ENCODE measurements around the gene RTN1.
"Not testable (repeated sequence)": the region's sequence is repeated elsewhere in the genome, so short reads cannot be mapped to it uniquely, and the experiment has no call there.

The RTN1 gene

GRCh38 chr14:59664741-59665140 lies 205.8 kb downstream of the RTN1 start:
- no peak overlapping the region for H3K4me3 ChIP-seq (ENCODE audit: low read depth, low read length)
- TF ChIP-seq, protein P1, sequence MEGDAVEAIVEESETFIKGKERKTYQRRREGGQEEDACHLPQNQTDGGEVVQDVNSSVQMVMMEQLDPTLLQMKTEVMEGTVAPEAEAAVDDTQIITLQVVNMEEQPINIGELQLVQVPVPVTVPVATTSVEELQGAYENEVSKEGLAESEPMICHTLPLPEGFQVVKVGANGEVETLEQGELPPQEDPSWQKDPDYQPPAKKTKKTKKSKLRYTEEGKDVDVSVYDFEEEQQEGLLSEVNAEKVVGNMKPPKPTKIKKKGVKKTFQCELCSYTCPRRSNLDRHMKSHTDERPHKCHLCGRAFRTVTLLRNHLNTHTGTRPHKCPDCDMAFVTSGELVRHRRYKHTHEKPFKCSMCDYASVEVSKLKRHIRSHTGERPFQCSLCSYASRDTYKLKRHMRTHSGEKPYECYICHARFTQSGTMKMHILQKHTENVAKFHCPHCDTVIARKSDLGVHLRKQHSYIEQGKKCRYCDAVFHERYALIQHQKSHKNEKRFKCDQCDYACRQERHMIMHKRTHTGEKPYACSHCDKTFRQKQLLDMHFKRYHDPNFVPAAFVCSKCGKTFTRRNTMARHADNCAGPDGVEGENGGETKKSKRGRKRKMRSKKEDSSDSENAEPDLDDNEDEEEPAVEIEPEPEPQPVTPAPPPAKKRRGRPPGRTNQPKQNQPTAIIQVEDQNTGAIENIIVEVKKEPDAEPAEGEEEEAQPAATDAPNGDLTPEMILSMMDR (IDR thresholded peaks at IDR 0.05; ENCODE audit: borderline replicate concordance, insufficient read depth, low read depth, low read length) = no peak

DNA sequence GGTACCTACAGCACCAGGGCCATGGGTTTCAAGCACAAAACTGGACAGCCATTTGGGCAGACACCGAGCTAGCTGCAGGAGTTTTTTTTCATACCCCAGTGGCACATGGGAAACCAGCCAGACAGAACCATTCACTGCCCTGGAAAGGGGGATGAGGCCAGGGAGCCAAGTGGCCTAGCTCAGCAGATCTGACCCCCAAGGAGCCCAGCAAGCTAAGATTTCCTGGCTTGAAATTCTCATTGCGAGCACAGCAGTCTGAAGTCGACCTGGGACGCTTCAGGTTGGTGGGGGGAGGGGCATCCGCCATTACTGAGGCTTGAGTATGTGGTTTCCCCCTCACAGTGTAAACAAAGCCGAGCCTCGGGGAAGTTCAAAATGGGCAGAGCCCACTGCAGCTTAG lies 212.8 kb downstream of the RTN1 start:
- H3K4me3 ChIP-seq (ENCODE audit: low read depth, low read length) = no peak overlapping the region
- TF ChIP-seq, protein P1 (IDR thresholded peaks at IDR 0.05; ENCODE audit: borderline replicate concordance, insufficient read depth, low read depth, low read length) = no peak

GRCh38 chr14:59656473-59656872 lies 214.1 kb downstream of the RTN1 start:
- TF ChIP-seq, protein P1 (IDR thresholded peaks at IDR 0.05; ENCODE audit: borderline replicate concordance, insufficient read depth, low read depth, low read length) = no peak
- no peak overlapping the region for H3K4me3 ChIP-seq (ENCODE audit: low read depth, low read length)

GRCh38 chr14:59654131-59654530 lies 216.4 kb downstream of the RTN1 start:
- H3K4me3 ChIP-seq (ENCODE audit: low read depth, low read length) = not testable (repeated sequence)

DNA sequence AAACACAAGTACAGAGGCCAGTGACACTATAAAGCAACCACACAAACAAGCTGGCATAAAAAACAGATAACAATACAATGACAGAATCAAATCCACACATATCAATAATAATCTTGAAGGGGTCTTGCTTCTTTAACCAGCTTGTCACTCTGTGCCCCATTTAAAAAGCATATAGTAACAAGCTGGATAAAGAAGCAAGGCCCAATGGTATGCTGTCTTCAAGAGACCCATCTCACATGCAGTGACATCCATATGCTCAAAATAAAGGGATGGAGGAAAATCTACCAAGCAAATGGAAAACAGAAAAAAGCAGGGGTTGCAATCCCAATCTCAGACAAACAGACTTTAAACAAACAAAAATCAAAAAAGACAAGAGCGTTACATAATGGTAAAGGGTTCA lies 223.7 kb downstream of the RTN1 start:
- H3K4me3 ChIP-seq (ENCODE audit: low read depth, low read length) = not testable (repeated sequence)

DNA sequence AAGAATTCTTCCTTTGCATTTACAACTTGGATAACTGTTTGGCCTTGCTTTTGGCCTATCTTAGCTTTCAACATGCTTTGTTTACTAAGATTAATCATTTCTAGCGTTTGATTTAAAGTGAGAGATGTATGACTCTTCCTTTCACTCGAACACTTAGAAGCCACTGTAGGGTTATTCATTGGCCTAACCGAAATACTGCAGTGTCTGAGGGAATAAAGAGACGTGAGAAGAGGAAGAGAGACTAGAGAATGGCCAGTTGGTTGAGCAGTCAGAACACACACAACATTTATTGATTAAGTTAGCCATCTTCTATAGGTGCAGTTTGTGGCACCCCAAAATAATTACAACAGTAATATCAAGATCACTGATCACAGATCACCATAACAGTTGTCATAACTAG lies 231.7 kb downstream of the RTN1 start:
- no peak overlapping the region for H3K4me3 ChIP-seq (ENCODE audit: low read depth, low read length)
- TF ChIP-seq, protein P1 (IDR thresholded peaks at IDR 0.05; ENCODE audit: borderline replicate concordance, insufficient read depth, low read depth, low read length) = no peak

- TF ChIP-seq, protein P1 (IDR thresholded peaks at IDR 0.05; ENCODE audit: borderline replicate concordance, insufficient read depth, low read depth, low read length) = no peak
- no peak overlapping the region for H3K4me3 ChIP-seq (ENCODE audit: low read depth, low read length)
Measured at GRCh38 chr14:59634617-59635016, 236.0 kb downstream of the RTN1 start.

GRCh38 chr14:59633486-59633885 lies 237.1 kb downstream of the RTN1 start:
- no peak overlapping the region for H3K4me3 ChIP-seq (ENCODE audit: low read depth, low read length)
- TF ChIP-seq, protein P1 (IDR thresholded peaks at IDR 0.05; ENCODE audit: borderline replicate concordance, insufficient read depth, low read depth, low read length) = no peak
